Nephron (organoid): ENCODE measurements around the gene VMP1.

Source experiments
- H3K27ac Mint-ChIP-seq, 3 experiments: 2 replicates each; pipeline ENCODE4 v1.8.0; 2020; ENCODE audit warnings: mixed read lengths in 3 of 3, mild to moderate bottlenecking in 2 of 3, moderate library complexity in 1 of 3
- H3K27me3 Mint-ChIP-seq: 2 replicates; pipeline ENCODE4 v1.8.0; 2021; ENCODE audit warnings: low read depth, mild to moderate bottlenecking, moderate library complexity, mixed read lengths
- H3K36me3 Mint-ChIP-seq: 2 replicates; pipeline ENCODE4 v1.8.0; 2020; ENCODE audit warnings: low read depth, mixed read lengths
- H3K4me1 Mint-ChIP-seq: 2 replicates; pipeline ENCODE4 v1.8.0; 2020; ENCODE audit warnings: mixed read lengths
- H3K4me3 Mint-ChIP-seq, 3 experiments: 2 replicates each; pipeline ENCODE4 v1.8.0; 2020; ENCODE audit warnings: mild to moderate bottlenecking in 3 of 3, mixed read lengths in 3 of 3, moderate library complexity in 2 of 3
- H3K9me3 Mint-ChIP-seq: 2 replicates; pipeline ENCODE4 v1.8.0; 2020; ENCODE audit warnings: mixed read lengths
- TF ChIP-seq, protein P1 (sequence below), 3 experiments: fragments of 200-600 bp; sonication (generic); IDR thresholded peaks; one replicate each; pipeline ENCODE4 v1.5.0; 2021; ENCODE audit warnings: antibody characterized with exemption in 3 of 3; ENCODE audit not compliant: unreplicated experiment in 3 of 3

The VMP1 gene

GRCh38 chr17:59761385-59762048 lies 54.1 kb downstream of the VMP1 start:
- H3K27ac Mint-ChIP-seq = peak overlapping the region; percentile 87 to 97 (median 88)
- peaks cover 4% of the 10 kb centered on the region for H3K9me3 Mint-ChIP-seq
- no peak overlapping the region for H3K4me3 Mint-ChIP-seq
- TF ChIP-seq, protein P1, sequence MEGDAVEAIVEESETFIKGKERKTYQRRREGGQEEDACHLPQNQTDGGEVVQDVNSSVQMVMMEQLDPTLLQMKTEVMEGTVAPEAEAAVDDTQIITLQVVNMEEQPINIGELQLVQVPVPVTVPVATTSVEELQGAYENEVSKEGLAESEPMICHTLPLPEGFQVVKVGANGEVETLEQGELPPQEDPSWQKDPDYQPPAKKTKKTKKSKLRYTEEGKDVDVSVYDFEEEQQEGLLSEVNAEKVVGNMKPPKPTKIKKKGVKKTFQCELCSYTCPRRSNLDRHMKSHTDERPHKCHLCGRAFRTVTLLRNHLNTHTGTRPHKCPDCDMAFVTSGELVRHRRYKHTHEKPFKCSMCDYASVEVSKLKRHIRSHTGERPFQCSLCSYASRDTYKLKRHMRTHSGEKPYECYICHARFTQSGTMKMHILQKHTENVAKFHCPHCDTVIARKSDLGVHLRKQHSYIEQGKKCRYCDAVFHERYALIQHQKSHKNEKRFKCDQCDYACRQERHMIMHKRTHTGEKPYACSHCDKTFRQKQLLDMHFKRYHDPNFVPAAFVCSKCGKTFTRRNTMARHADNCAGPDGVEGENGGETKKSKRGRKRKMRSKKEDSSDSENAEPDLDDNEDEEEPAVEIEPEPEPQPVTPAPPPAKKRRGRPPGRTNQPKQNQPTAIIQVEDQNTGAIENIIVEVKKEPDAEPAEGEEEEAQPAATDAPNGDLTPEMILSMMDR (IDR thresholded peaks at IDR 0.05; ENCODE audit: unreplicated experiment in 3 of 3) = no peak
- H3K4me1 Mint-ChIP-seq = peaks cover 19% of the 10 kb centered on the region
- H3K36me3 Mint-ChIP-seq = peaks cover 43% of the 10 kb centered on the region
- H3K27me3 Mint-ChIP-seq = no peaks in the 10 kb centered on the region

GRCh38 chr17:59762049-59762823 lies 54.8 kb downstream of the VMP1 start:
- TF ChIP-seq, protein P1 (IDR thresholded peaks at IDR 0.05; ENCODE audit: unreplicated experiment in 3 of 3) = no peak
- H3K4me1 Mint-ChIP-seq = peaks cover 15% of the 10 kb centered on the region
- no peak overlapping the region for H3K4me3 Mint-ChIP-seq
- peaks cover 44% of the 10 kb centered on the region for H3K36me3 Mint-ChIP-seq
- peak overlapping the region; percentile 87 to 97 (median 88) for H3K27ac Mint-ChIP-seq
- no peaks in the 10 kb centered on the region for H3K27me3 Mint-ChIP-seq
- H3K9me3 Mint-ChIP-seq = peaks cover 4% of the 10 kb centered on the region

GRCh38 chr17:59762824-59763374 lies 55.4 kb downstream of the VMP1 start:
- peak overlapping the region in 2 of 3 experiments; percentile 65 to 69 for H3K27ac Mint-ChIP-seq
- H3K4me1 Mint-ChIP-seq = peaks cover 15% of the 10 kb centered on the region
- H3K36me3 Mint-ChIP-seq = peaks cover 40% of the 10 kb centered on the region
- no peak overlapping the region for H3K4me3 Mint-ChIP-seq
- TF ChIP-seq, protein P1 (IDR thresholded peaks at IDR 0.05; ENCODE audit: unreplicated experiment in 3 of 3) = no peak
- H3K9me3 Mint-ChIP-seq = peaks cover 4% of the 10 kb centered on the region
- H3K27me3 Mint-ChIP-seq = no peaks in the 10 kb centered on the region

GRCh38 chr17:59763861-59764260 lies 56.4 kb downstream of the VMP1 start:
- TF ChIP-seq, protein P1 (IDR thresholded peaks at IDR 0.05; ENCODE audit: unreplicated experiment in 3 of 3) = no peak
- peaks cover 4% of the 10 kb centered on the region for H3K9me3 Mint-ChIP-seq
- H3K4me3 Mint-ChIP-seq = no peak overlapping the region
- H3K4me1 Mint-ChIP-seq = peaks cover 15% of the 10 kb centered on the region
- no peaks in the 10 kb centered on the region for H3K27me3 Mint-ChIP-seq
- H3K36me3 Mint-ChIP-seq = peaks cover 36% of the 10 kb centered on the region
- H3K27ac Mint-ChIP-seq = no peak overlapping the region

- Mint-ChIP-seq H3K27me3 (no peaks in the 10 kb centered on the region), H3K4me3 (no peak overlapping the region), H3K36me3 (peaks cover 34% of the 10 kb centered on the region), H3K9me3 (peaks cover 3% of the 10 kb centered on the region), H3K4me1 (peaks cover 15% of the 10 kb centered on the region), H3K27ac (no peak overlapping the region)
- TF ChIP-seq, protein P1 (IDR thresholded peaks at IDR 0.05; ENCODE audit: unreplicated experiment in 3 of 3) = no peak
Measured at GRCh38 chr17:59764292-59764741, 56.9 kb downstream of the VMP1 start.
